HG03469 (cell line): ENCODE results near the gene MAEA.

Source experiments
- ATAC-seq: cut with Tn5 transposase; IDR thresholded peaks from one replicate; pipeline ENCODE4 v1.9.1; 2021; ENCODE audit warnings: mild to moderate bottlenecking, moderate library complexity, moderate number of reproducible peaks; ENCODE audit not compliant: unreplicated experiment

Gene MAEA

DNA sequence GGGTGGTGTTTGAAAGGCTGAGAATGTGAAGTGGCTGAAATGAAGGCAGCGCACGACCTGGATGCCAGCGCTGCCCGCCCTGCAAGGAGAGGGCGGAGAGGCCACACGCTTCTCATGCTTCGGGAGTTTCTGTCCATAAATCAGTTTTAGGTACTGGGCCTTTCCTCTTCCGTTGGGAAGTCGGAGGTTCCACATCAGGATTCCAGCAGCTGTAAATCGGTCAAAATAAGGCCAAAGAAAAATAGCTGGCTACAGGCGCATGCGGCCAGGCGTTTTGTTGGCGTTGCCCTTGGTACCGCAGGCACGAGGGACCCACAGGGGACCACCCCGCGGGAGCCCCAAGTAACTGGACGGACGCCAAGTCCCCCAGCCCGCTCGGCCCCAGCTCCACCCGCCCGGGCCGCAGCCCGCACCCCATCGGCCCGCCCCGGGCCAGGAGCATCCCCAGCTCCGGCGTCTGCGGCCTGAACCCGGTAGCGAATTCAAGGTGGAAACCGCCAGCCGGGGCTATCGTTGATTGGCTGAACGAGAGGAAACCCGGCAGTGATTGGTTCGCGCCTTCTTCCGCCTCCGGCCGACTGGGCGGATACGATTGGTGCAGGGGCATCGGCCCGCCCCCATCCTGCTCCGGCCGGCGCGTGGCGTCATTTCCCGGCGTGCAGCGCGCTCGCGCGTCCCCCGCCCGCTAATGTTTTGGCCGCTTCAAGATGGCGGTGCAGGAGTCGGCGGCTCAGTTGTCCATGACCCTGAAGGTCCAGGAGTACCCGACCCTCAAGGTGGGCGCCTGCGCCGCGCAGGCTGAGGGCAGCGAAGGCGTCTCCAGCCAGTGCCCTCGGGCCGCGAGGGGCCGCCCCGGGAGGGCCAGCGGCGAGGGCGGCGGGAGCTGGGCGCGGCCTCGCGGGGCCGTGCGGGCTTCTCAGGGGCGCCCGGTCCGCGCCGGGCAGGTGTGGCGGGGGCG is at the start of gene MAEA:
MAEA (plus strand) TSS at position 685 of the 958 bp plus-strand sequence; CDS start at position 708, 23 bp downstream.
- ATAC-seq: peak; percentile 78

DNA sequence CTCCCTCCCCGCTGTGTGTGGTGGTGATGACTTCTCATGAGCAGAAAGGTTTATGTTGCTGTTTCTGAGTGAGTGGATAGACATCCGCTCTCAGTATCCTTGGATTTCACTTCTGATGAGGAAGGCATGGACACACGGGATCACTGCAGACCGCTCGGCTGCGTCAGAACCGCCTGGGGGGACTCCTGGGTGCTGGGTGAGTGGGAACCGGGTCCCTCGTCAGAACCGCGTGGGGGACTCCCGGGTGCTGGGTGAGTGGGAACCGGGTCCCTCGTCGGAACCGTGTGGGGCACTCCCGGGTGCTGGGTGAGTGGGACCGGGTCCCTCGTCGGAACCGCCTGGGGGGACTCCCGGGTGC is 49.8 kb upstream of the MAEA start:
- ATAC-seq: no peak

DNA sequence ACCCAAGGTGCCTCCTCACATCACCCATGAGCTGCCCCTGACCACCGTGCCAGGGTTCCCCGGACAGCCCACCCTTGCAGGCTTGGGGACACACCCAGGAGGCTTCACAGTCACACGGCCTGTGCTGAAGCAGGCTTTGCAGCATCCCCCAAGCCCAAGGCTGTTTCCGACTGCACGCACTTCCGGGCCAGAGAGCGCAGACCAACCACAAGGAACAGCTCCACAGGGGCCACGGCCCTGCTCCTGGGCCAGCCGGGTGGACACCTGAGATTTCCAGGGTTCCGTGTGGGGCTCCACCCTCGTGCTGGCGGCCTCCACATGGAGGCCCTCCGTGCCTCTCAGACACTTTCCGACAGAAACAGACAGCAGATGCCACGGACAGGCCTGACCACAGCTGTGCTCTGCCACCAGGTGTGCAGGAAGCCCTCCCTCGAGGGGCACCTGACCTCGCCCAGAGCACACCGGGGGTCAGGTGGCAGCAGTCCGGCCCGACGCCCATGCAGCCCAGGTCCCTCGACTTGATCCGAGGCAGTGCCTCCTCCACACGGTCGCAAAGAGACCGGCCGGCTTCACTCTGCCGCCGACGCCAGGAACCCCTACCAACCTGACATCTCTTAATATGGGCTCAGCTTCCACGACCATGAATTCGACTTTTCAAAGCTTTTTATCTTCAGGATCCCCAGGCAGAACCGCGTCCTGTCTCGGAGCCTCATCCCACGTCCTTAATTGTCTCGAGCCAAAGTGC is 48.8 kb upstream of the MAEA start:
- ATAC-seq: no peak

DNA sequence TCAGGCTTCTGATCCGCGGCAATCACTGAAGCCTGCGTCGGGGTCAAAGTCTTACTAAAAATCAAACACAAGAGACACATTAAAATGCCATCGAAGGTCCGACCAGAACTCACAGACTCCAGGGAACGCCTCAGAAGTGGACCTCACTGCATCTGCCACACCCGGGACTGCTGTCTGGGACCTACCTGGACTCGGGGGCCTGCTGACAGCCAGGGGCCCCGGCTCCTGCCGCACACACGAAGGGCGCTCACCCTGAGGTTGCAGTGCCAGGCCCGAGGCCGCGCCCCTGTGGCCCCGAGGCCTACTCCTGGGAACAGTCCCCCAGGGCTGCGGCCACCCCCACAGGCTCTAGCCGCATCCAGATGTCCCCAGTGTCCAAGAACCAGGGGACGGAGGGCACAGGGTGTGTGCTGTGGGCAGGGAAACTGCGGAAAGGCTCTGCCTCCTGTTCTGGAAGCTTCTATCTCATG is 48.2 kb upstream of the MAEA start:
- no peak for ATAC-seq

DNA sequence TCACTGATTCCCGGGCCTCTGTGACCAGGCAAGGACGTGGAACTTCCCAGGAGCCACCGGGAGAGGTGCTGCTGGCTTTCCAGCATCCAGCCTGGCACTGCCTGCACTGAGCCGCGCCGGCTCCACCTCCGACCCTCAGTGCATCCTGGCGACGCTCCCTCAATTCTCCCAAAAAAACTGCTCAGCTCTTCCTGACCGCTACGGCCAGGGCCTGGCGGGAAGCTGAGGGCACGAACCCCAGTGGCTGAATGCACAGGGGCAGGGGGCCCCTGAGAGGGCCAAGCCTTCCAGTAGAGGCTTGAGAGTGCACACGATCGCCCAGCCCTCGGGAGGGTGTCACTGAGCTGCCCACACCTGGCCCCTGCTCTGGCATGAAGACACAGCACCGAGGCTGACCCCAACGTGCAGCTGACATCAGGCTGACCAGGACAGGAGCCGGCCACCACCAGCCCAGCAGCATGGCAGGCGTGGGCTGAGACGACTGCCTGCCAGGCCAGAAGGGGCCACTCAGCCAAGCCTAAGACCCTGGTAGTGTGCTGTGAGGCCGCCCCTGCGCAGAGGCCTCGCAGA is 47.7 kb upstream of the MAEA start:
- no peak for ATAC-seq

DNA sequence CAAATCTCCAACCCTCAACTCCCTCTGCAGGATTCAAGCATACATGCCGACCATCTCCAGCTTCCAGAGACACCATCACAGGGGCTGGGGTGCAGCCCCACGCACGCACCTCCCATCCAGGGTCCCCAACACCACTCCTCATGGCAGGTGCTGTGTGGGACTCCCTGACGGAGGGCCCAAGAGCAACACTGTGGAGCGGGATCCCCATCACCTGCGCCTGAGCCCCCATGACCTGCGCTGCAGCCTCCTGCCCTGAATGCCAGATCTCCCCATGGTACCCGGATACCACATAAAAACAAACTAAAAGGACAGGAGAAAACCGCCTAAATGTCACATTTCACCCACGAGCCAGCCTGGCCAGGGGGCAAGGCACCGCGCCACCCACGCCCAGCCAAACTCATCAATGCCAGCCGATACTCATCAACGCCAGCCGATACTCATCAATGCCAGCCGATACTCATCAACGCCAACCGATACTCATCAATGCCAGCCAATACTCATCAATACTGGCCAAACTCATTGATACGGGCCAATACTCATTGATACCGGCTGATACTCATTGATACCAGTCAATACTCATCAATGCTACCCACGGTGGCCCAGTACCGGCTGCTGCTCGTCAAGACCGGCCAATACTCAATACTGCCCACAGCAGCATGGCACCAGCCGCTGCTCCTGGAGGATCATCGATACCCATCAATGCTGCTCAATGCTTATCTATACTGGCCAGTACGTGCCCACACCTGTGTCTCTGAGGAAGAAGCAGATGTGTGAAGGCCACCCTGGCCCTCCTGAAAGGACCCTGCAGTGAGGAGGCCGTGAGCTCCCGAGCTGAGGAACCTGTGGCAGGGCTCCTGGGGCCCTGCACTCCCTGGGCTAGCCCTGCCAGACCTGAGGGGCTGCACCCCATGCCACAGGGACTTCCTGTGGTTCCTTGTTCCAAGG is 46.9 kb upstream of the MAEA start:
- no peak for ATAC-seq

DNA sequence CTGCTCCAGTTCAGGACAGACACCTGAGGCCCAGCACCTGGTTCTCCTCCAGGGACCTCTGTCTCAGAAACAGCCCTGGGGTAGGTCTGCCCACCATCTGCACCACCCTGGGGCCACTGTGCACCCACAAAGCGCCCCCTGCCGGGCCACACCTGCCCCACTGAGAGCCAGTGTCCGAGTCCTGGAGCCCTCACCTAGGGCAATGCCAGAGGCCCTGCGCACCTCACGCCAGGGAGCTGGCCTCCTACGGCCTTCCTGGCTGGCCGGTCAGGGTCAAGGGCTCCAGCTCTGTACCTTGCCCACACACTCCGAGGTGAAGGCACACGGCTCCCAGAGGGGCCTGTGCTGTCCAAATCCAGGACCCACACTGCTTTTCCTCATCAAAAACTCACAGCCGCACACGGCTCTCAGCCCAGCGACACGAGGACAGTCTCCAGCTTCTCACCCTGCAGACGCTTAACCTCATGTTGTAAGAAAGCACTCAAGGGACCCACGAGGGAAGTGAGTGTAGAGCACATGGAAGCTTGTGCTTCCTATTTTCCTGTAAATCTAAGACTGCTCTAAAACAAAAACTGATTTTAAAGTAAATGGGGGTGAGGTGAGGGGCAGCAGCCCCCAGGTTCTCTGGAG is 46.1 kb upstream of the MAEA start:
- ATAC-seq: no peak

DNA sequence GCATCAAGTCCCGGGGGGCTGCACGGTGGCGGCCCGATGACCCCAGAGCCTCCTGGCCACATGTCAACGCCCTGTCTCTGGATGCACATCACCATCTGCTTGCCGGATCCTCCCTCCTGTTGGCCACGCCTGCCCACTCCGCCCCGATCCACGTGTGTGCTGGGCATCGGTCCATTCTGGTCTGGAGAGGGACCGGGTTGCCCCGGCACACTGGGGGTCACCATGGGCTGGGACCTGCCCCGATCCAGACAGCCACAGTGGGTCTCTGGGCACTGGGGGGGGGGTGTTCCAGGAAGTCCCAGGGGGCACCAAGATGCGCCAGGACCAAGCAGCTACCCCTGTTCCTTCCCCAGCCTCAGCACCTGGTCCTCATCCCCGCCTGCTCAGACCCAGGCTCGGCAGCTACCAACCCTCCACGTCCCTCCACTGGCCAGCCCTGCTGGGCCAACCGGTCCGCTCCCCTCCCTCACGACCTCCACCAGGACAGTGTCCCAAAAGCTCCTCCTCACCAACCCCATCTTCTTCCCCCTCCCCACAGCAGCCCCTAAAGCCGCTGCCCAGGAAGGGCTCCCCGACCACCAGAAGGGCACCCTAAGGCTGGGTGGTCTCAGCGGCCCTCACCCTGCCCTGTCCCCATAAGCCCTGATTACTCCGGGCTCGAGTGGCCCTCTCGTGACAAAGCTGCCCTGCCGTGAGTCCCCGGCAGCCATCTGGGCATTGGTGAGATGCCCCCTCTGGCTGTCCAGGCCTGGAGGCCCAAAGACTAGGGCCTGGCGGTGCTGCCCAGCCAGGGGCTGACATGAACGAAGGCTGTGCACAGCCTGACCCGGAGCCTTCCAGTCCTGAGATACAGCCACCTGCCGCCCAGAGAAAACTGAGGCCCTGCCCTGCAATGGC is 45.4 kb upstream of the MAEA start:
- no peak for ATAC-seq

DNA sequence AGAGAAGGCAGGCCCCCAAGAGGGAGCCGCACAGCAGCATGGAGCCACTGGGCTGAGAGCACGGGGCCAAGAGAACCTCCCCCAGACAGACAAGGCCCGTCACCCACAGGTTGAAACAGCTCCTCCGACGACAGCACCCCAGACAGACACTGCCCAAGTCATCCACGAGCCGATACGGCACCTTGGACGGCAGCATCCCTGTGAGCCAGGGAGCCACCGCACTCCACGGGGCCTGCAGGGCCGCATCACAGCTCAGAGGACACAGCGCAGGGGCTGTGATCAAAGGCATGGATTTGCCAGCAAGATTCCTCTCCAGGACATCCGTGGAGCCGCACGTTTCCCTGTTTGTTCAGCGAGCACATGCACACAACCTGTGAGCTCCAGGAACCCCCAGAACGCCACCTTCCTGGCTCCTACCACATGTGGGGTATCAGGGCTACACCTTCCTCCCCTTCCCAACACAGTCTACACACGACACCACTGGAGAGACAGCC is 44.7 kb upstream of the MAEA start:
- ATAC-seq: no peak

DNA sequence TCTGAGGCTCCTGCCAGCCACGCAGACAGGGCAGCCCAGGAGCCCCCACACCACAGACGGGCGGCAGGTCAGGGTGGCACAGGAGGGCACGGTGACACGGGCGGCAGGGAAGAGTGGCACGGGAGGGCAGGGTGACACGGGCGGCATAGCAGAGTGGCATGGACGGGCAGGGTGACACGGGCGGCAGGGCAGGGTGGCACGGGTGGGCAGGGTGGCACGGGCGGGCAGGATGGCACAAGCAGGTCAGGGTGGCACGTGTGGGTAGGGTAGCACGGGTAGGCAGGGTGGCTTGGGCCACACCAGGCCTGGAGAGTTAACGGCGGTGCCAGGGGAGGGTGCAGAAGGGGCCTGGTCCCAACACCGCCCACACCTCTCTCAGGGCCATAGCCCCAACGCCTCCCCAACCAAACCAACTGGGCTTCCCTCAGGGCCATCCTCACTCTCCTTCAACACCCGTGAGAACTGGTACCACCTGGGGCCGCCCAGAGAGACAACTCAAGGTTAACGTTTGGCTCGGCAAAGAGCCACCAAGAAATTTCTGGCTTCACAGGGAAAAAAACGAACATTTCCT is 44.1 kb upstream of the MAEA start:
- ATAC-seq: no peak

DNA sequence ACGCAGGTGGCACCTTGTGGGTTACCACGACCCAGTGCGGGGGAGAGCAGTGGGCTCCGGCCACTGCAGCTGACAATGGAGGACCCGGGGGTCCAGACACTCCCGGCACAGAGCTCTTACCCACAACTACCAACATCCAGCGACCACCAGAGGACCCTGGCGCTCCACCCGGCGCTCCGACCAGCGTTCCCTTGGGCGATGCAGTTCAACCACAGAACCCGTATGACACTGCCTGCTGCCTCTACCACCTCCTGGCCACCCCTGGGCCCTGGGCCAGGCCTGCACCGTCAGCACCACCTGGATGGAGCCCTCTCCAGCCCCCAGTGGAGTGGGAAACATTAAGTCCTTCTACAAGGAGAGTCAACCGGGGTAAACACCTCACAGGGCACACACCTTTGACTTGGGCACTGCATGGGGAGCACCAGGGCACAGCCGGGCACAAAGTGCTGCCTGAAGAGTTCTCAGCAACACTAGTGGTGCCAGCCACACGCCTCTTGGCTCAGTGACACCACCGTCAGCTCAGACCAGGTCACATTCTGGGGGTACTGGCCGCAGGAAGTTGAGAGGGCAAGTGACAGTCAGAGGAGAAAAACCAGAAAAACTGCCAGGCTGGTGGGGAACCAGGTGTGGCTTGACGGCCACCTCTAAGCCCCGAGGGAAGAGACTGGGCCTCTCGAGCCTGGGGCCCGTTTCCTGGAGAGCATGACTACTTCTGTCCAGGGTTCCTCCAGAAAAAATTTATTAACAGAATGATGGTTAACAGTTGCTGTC is 43.4 kb upstream of the MAEA start:
- no peak for ATAC-seq

DNA sequence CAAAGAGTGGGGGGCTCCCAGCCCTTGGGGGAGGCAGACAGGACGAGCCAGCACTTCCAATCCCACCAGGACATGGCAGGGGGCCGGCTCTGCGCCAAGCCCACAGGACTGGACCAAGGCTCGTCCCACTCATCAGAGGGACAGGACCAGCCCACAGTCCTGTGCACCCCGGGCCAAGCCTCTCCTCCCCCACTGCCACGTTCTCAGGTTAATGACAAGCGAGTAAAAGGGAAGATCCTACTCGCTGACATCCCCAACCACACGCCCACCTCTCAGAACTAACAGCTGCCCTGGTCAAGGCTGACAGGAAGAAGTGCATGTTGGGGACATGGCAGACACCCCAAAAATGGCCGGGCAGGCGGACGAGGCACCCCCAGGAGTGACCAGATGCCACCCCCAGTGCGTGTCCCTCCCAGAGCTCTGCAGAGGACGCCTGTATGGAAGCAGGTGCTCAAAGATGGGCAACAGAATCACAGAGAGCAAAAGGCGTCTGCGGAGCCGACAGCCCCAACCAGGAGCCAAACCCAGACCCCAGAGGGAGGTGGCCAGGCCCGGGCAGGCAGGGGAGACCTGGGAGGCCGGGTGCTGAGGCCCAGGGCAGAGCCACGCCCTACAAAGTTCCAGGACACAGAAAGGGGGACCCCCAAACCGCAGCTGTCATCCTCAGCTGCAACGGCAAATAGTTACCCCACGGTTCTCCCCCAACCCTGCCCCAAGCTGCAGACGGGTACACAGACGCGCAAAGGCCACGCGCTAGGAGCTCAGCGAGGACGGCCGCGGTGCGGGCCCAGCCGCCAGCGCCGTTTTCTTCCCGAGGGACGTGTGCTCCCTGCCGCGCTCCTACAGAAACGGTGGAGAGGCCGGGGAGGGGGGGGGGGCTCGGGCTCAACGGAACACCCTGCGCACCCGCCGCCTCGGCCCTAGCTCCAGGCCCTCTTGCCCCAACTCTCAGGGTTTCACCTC is 42.5 kb upstream of the MAEA start:
- no peak for ATAC-seq

DNA sequence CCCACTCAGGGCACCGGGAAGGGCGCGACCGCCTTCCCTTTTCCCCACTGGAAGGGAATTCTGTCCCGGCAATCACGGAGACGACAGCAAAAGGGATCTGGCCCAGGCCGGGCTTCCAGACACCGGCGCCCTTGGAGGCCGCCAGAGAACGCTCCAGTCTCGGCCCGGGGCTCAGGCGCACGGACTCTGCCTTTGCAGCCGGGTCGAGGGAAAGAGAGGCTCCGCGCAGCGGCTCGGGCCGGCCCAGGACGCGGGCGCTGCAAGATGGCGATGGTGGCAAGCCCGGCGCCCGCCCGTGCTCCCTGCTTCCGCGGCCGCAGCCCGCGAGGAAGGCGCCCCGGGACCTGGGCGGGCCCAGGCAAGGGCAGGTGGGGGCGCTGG is 41.8 kb upstream of the MAEA start:
- peak; percentile 1 for ATAC-seq

DNA sequence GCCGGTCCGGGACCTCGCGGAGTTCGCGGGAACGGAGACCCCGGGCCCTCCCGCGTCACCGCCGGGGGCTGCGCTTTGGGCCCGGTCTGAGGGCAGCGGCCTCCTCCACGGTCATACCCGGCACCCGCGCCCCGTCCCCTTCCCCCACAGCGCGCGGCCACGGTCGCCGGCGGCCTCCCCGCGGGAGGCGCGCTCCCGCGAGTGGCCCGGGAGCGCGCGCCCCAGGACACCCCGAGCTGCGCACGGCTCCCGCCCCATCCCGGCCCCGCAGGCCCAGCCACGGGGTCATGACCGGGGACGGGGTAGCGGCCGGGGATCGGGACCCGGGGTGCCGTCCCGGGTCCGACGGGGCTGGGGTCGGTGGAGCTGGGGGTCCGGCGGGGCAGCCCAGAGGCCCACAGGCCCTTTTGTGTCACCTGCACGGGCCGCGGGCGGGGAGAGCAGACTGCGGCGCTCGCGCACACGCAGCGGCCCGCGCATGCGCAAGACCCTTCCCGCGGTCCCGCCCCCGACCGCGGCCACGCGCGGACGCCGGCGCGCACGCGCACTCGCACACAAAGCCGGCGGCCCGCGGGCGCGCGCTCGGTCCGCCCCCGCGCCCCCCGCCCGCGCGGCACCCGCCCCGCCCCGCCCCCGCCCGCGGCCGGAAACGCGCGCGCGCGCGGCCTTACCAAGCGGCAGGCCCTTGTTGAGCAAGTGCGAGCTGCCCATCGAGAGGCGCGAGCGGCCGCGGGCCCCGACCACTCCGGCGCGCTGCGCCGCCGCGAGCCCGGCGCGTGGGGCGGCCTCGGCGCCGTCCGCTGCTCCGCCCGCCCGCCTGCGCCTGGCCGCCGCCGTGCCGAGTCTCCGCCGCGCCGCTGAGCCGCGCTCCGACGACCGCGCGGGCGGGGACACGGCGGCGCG is 41.2 kb upstream of the MAEA start, which contains the start of gene CTBP1:
CTBP1 (minus strand) TSS at position 886 of the 903 bp plus-strand sequence. CDS start 7,799 bp downstream, outside the sequence.
- ATAC-seq: peak; percentile 28

DNA sequence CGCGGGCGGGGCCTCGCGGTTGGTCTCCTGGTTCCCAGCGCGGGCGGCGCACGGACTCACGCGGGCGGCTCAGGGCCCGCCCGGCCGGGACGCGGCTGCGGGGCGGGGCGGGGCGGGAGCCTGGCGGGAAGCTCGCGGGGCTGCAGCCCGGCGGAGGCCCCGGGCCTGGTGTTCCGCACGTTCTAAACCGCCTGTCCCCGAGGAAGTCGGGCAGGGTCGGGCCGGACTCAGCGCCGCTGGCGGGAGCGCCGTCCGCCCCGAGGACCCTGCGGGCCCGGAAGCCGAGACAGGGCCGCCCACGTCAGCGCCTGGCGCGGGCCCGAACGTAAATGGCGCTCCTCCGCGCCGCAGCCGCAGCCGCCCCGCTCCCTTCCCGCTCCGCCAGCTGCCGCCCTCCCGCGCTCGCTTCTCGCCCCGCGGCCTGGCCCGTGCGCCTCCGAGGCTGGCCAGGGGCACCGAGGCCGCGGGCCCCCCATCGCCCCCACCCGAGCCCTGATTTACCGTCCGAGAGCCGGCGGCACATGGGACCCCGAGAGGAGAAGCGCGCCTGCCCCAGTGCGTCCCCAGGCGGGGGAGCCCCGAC is 40.5 kb upstream of the MAEA start:
- peak; percentile 36 for ATAC-seq
